ENCODE data around the gene RUNX1.

RUNX1 gene

GRCh38 chr21:35072557-35072956 lies 23.5 kb upstream of the RUNX1 start:
- Histone ChIP-seq H3K27me3 (replicated peaks; ENCODE audit: control insufficient read depth, insufficient read depth, low read length) (peaks cover 1% of the 10 kb centered on the region; the same call in 1 of the 2 replicates), H3K4me3 (replicated peaks; ENCODE audit: low read depth, low read length) (no peak overlapping the region), H3K36me3 (ENCODE audit: control insufficient read depth, insufficient read depth, low read length) (no peaks in the 10 kb centered on the region)
- no peak for DNase-seq (ENCODE audit: extremely low read depth, insufficient read length)
- no peak for TF ChIP-seq CTCF (IDR thresholded peaks at IDR 0.05; ENCODE audit: insufficient read depth, low read length, poor library complexity, severe bottlenecking)

- TF ChIP-seq CTCF (IDR thresholded peaks at IDR 0.05; ENCODE audit: insufficient read depth, low read length, poor library complexity, severe bottlenecking): no peak
- H3K36me3 ChIP-seq (ENCODE audit: control insufficient read depth, insufficient read depth, low read length): no peaks in the 10 kb centered on the region
- no peak for DNase-seq (ENCODE audit: extremely low read depth, insufficient read length)
These were observed 22.2 kb upstream of the RUNX1 start for GRCh38 chr21:35071347-35071746.

DNA sequence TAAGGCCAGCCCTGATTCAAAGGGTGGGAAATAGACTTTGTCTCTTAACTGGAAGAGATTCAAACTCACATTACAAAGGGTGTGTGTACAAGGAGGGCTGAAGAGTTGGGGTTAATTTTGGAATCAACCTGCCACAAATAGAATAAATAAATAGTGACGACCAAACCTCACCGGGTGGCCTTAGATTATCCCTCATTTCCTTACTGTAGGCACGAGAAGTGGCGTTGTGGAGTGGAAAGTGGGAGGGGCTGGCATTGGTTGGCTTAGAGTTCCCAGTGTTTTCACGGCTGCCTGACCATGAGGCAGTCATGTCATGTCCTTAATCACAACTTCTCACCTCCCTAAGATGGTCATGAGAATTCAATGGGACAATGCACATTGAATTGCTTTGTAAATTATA lies 21.3 kb upstream of the RUNX1 start:
- DNase-seq (ENCODE audit: extremely low read depth, insufficient read length): no peak
- no peak for TF ChIP-seq CTCF (IDR thresholded peaks at IDR 0.05; ENCODE audit: insufficient read depth, low read length, poor library complexity, severe bottlenecking)
- H3K4me3 ChIP-seq (replicated peaks; ENCODE audit: low read depth, low read length): no peak overlapping the region
- H3K36me3 ChIP-seq (ENCODE audit: control insufficient read depth, insufficient read depth, low read length): no peaks in the 10 kb centered on the region
- H3K27me3 ChIP-seq (replicated peaks; ENCODE audit: control insufficient read depth, insufficient read depth, low read length): no peaks in the 10 kb centered on the region; the same call in 1 of the 2 replicates

More at GRCh38 chr21:35071347-35071746, 22.2 kb upstream of the RUNX1 start:
- Histone ChIP-seq H3K27me3 (replicated peaks; ENCODE audit: control insufficient read depth, insufficient read depth, low read length) (no peaks in the 10 kb centered on the region; the same call in 1 of the 2 replicates), H3K4me3 (replicated peaks; ENCODE audit: low read depth, low read length) (no peak overlapping the region)

DNA sequence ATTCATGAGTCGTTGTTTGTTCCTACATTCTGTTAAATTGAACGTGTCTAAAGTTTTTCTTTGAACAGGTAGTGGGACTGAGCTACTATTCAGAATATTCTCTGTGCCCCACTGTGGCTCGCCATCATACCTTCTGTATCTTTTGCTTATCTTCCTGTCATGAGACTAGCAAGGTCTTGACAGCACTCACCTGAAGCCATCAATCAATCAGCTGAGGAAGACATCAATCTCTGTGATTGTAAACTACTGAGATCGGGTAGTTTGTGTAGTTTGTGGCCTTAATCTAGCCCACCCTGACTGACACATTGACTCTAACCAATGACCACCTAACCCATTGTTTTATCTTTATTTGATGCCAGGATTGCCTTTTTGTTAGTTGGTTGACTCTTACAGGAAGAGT lies 17.7 kb upstream of the RUNX1 start:
- H3K36me3 ChIP-seq (ENCODE audit: control insufficient read depth, insufficient read depth, low read length): no peaks in the 10 kb centered on the region
- no peak for TF ChIP-seq CTCF (IDR thresholded peaks at IDR 0.05; ENCODE audit: insufficient read depth, low read length, poor library complexity, severe bottlenecking)
- H3K27me3 ChIP-seq (replicated peaks; ENCODE audit: control insufficient read depth, insufficient read depth, low read length): no peaks in the 10 kb centered on the region
- no peak overlapping the region for H3K4me3 ChIP-seq (replicated peaks; ENCODE audit: low read depth, low read length)
- DNase-seq (ENCODE audit: extremely low read depth, insufficient read length): no peak

DNA sequence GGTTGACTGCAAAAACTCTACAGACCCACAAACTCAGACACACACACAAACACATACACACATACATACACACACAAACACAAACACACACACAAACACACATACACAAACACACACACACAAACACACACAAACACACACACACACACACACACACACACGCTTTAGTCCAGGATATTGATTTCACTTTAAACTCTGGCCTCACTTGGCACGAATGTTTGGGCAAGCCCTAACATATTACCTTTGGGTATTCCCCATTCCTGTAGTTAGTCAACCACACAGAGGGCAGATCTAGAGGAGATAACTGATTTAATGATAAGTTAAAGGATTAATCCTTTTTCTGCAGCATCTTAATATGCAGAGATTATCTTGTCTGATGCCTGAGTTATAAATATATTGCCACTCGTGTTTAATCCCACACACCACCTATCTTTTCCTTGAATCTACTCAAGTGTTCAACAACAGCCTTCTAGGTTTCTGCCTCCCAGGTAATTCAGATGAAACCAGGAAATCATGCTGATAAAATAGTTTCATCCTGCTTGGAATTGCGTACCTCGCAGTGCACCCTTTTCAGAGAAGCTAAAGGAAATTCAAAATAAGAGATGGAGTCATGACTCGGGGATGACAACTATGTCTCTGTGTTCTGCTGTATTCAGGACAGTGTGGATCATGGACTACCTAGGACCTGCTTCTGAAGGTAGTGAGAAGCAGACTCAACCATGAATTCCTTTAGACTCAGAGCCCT lies 14.5 kb upstream of the RUNX1 start:
- no peaks in the 10 kb centered on the region for H3K27me3 ChIP-seq (replicated peaks; ENCODE audit: control insufficient read depth, insufficient read depth, low read length)
- TF ChIP-seq CTCF (IDR thresholded peaks at IDR 0.05; ENCODE audit: insufficient read depth, low read length, poor library complexity, severe bottlenecking): no peak
- DNase-seq (ENCODE audit: extremely low read depth, insufficient read length): no peak
- no peaks in the 10 kb centered on the region for H3K36me3 ChIP-seq (ENCODE audit: control insufficient read depth, insufficient read depth, low read length)
- no peak overlapping the region for H3K4me3 ChIP-seq (replicated peaks; ENCODE audit: low read depth, low read length)
